Glutamatergic neuron (in vitro differentiated cells): ENCODE results near the gene C4orf54. TPM values are rescaled to one million over a fixed set of nuclear protein-coding genes. Genes with fewer than 3 reads are reported as not detected.

Experiments
- DNase-seq: peaks from one replicate; pipeline ENCODE4 v3.0.0; 2022
- H3K27ac Mint-ChIP-seq: one replicate; pipeline ENCODE4 v1.8.0; 2020; ENCODE audit warnings: mild to moderate bottlenecking, mixed read lengths, inconsistent platforms; ENCODE audit not compliant: unreplicated experiment
- H3K27me3 Mint-ChIP-seq: one replicate; pipeline ENCODE4 v1.8.0; 2020; ENCODE audit warnings: mild to moderate bottlenecking, moderate library complexity, mixed read lengths, inconsistent platforms; ENCODE audit not compliant: unreplicated experiment
- H3K36me3 Mint-ChIP-seq: one replicate; pipeline ENCODE4 v1.8.0; 2020; ENCODE audit warnings: mild to moderate bottlenecking, mixed read lengths, inconsistent platforms; ENCODE audit not compliant: unreplicated experiment
- H3K4me1 Mint-ChIP-seq: one replicate; pipeline ENCODE4 v1.8.0; 2020; ENCODE audit warnings: mild to moderate bottlenecking, low read depth, mixed read lengths, inconsistent platforms; ENCODE audit not compliant: unreplicated experiment
- H3K4me3 Mint-ChIP-seq: one replicate; pipeline ENCODE4 v1.8.0; 2020; ENCODE audit warnings: mild to moderate bottlenecking, mixed read lengths, inconsistent platforms; ENCODE audit not compliant: unreplicated experiment
- H3K9me3 Mint-ChIP-seq: one replicate; pipeline ENCODE4 v1.8.0; 2020; ENCODE audit warnings: mild to moderate bottlenecking, moderate library complexity, mixed read lengths, inconsistent platforms; ENCODE audit not compliant: unreplicated experiment
- CTCF ChIP-seq: fragments of 200-600 bp; sonication (generic); IDR thresholded peaks from one replicate; pipeline ENCODE4 v1.5.0; 2021; ENCODE audit not compliant: partially characterized antibody, unreplicated experiment
- total RNA-seq: library from RNA; stranded (reverse); fragmentation: NEBNext Ultra II Directional; extraction: Animal tissue kit (Norgen Biotek cat#: 25700); gene quantifications from one replicate; pipeline ENCODE4 v1.2.1, GENCODE V29; 2021; ENCODE audit not compliant: unreplicated experiment

The C4orf54 gene
- total RNA-seq, 1 donor from 2014 or later: not detected

GRCh38 chr4:99640676-99641075 lies 17.0 kb downstream of the C4orf54 start:
- Mint-ChIP-seq H3K4me1 (peaks cover 22% of the 10 kb centered on the region), H3K9me3 (peaks cover 2% of the 10 kb centered on the region), H3K36me3 (no peaks in the 10 kb centered on the region), H3K27ac (no peak overlapping the region), H3K27me3 (peaks cover 2% of the 10 kb centered on the region), H3K4me3 (no peak overlapping the region)
- DNase-seq: no peak
- no peak for TF ChIP-seq CTCF

- H3K9me3 Mint-ChIP-seq: no peaks in the 10 kb centered on the region
- H3K36me3 Mint-ChIP-seq: no peaks in the 10 kb centered on the region
- DNase-seq: no peak
- H3K27me3 Mint-ChIP-seq: no peaks in the 10 kb centered on the region
- H3K4me1 Mint-ChIP-seq: peaks cover 9% of the 10 kb centered on the region
- no peak overlapping the region for H3K27ac Mint-ChIP-seq
- TF ChIP-seq CTCF: no peak
- H3K4me3 Mint-ChIP-seq: no peak overlapping the region
Measured at GRCh38 chr4:99637174-99637573, 20.5 kb downstream of the C4orf54 start.

GRCh38 chr4:99636422-99636821 lies 21.2 kb downstream of the C4orf54 start:
- Mint-ChIP-seq H3K4me3 (no peak overlapping the region), H3K4me1 (peaks cover 9% of the 10 kb centered on the region), H3K27ac (no peak overlapping the region), H3K27me3 (no peaks in the 10 kb centered on the region), H3K36me3 (no peaks in the 10 kb centered on the region), H3K9me3 (no peaks in the 10 kb centered on the region)
- no peak for TF ChIP-seq CTCF
- DNase-seq: no peak

GRCh38 chr4:99635601-99636000 lies 22.0 kb downstream of the C4orf54 start:
- Mint-ChIP-seq H3K27me3 (no peaks in the 10 kb centered on the region), H3K4me1 (peaks cover 9% of the 10 kb centered on the region), H3K9me3 (no peaks in the 10 kb centered on the region), H3K4me3 (no peak overlapping the region), H3K36me3 (no peaks in the 10 kb centered on the region), H3K27ac (no peak overlapping the region)
- no peak for TF ChIP-seq CTCF
- DNase-seq: no peak

GRCh38 chr4:99634742-99635360 lies 22.8 kb downstream of the C4orf54 start:
- Mint-ChIP-seq H3K4me1 (peaks cover 9% of the 10 kb centered on the region), H3K27me3 (no peaks in the 10 kb centered on the region), H3K9me3 (no peaks in the 10 kb centered on the region), H3K36me3 (no peaks in the 10 kb centered on the region), H3K27ac (no peak overlapping the region), H3K4me3 (no peak overlapping the region)
- TF ChIP-seq CTCF: no peak
- no peak for DNase-seq
